Kidney epithelial cell (primary cell): ENCODE data around the gene PCDHB11. TPM values are rescaled to one million over a fixed set of nuclear protein-coding genes. Genes with fewer than 3 reads are reported as not detected.
"Not testable (repeated sequence)": the region's sequence is repeated elsewhere in the genome, so short reads cannot be mapped to it uniquely, and the experiment has no call there.

Experiments
- DNase-seq: peaks from one replicate; pipeline ENCODE4 v3.0.0-alpha.2; 2010; ENCODE audit warnings: low read depth
- H3K27me3 ChIP-seq: 2 replicates; pipeline ENCODE4 v1.6.0; 2011; ENCODE audit warnings: low read length; ENCODE audit not compliant: control insufficient read depth, insufficient read depth
- H3K36me3 ChIP-seq: 2 replicates; pipeline ENCODE4 v1.5.1; 2011; ENCODE audit warnings: low read length; ENCODE audit not compliant: control insufficient read depth, insufficient read depth
- H3K4me3 ChIP-seq: 2 replicates; pipeline ENCODE4 v1.5.1; 2011; ENCODE audit warnings: low read depth, mild to moderate bottlenecking, control low read depth, low read length
- total RNA-seq: library from RNA; depleted of rRNA; stranded (reverse); fragments of >200 nt; gene quantifications from 2 replicates; pipeline ENCODE4 v1.2.3, GENCODE V29; 2015
- TF ChIP-seq, protein P1 (sequence below): IDR thresholded peaks from 2 replicates; pipeline ENCODE4 v1.5.1; 2011; ENCODE audit warnings: mild to moderate bottlenecking, moderate library complexity, low read length, control low read depth, inconsistent platforms; ENCODE audit not compliant: insufficient read depth, poor library complexity, severe bottlenecking

The PCDHB11 gene
- total RNA-seq, 1 donor from 2014 or later, result 3.1 TPM

DNA sequence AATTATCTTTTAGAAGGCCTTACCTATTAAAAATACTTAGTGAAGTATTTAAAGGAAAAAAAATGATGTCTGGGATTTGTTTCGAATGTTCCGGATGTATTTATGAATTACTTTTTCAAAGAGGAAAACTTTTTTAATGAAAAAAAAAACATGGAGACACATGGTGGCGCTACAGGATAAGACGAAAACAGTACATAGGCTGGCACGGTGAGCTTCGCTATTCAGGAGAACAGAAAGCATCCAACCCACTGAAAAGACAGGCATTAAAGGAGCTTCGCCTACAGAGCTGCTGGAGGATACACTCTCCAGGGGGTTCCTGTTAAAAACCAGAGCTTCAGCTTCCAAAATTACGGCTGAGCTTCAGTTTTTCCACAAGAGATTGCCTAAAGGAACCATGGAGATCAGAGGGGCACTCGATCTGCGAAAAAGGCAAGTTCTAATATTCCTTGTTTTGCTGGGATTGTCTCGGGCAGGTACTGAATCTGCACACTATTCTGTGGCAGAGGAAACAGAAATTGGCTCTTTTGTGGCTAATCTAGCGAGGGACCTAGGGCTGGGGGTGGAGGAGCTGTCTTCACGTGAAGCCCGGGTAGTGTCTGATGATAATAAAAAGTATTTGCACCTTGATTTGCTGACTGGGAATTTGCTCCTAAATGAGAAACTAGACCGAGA is 23.8 kb downstream of the PCDHB11 start, which contains the start of gene PCDHB14:
TSS of gene PCDHB14 (plus strand) at position 232 of the 672 bp plus-strand sequence. CDS start at position 395, 163 bp downstream.
- no peak within 1 kb of the TSS for H3K4me3 ChIP-seq

DNA sequence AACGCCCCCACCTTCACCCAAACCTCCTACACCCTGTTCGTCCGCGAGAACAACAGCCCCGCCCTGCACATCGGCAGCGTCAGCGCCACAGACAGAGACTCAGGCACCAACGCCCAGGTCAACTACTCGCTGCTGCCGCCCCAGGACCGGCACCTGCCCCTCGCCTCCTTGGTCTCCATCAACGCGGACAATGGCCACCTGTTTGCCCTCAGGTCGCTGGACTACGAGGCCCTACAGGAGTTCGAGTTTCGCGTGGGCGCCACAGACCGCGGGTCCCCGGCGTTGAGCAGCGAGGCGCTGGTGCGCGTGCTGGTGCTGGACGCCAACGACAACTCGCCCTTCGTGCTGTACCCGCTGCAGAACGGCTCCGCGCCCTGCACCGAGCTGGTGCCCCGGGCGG is 25.4 kb downstream of the PCDHB11 start:
- not testable (repeated sequence) for H3K4me3 ChIP-seq, H3K36me3 ChIP-seq, H3K27me3 ChIP-seq, DNase-seq

More for the DNA sequence above, 23.8 kb downstream of the PCDHB11 start, which contains the start of gene PCDHB14:
- TF ChIP-seq, protein P1, sequence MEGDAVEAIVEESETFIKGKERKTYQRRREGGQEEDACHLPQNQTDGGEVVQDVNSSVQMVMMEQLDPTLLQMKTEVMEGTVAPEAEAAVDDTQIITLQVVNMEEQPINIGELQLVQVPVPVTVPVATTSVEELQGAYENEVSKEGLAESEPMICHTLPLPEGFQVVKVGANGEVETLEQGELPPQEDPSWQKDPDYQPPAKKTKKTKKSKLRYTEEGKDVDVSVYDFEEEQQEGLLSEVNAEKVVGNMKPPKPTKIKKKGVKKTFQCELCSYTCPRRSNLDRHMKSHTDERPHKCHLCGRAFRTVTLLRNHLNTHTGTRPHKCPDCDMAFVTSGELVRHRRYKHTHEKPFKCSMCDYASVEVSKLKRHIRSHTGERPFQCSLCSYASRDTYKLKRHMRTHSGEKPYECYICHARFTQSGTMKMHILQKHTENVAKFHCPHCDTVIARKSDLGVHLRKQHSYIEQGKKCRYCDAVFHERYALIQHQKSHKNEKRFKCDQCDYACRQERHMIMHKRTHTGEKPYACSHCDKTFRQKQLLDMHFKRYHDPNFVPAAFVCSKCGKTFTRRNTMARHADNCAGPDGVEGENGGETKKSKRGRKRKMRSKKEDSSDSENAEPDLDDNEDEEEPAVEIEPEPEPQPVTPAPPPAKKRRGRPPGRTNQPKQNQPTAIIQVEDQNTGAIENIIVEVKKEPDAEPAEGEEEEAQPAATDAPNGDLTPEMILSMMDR, result no peak
- Histone ChIP-seq H3K36me3 (no peaks in the 10 kb centered on the region), H3K27me3 (no peaks in the 10 kb centered on the region)
- no peak for DNase-seq

DNA sequence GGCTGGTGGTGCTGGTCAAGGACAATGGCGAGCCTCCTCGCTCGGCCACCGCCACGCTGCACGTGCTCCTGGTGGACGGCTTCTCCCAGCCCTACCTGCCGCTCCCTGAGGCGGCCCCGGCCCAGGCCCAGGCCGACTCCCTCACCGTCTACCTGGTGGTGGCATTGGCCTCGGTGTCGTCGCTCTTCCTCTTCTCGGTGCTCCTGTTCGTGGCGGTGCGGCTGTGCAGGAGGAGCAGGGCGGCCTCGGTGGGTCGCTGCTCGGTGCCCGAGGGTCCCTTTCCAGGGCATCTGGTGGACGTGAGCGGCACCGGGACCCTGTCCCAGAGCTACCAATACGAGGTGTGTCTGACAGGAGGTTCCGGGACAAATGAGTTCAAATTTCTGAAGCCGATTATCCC is 26.0 kb downstream of the PCDHB11 start:
- H3K4me3 ChIP-seq, H3K36me3 ChIP-seq, DNase-seq, H3K27me3 ChIP-seq: not testable (repeated sequence)

DNA sequence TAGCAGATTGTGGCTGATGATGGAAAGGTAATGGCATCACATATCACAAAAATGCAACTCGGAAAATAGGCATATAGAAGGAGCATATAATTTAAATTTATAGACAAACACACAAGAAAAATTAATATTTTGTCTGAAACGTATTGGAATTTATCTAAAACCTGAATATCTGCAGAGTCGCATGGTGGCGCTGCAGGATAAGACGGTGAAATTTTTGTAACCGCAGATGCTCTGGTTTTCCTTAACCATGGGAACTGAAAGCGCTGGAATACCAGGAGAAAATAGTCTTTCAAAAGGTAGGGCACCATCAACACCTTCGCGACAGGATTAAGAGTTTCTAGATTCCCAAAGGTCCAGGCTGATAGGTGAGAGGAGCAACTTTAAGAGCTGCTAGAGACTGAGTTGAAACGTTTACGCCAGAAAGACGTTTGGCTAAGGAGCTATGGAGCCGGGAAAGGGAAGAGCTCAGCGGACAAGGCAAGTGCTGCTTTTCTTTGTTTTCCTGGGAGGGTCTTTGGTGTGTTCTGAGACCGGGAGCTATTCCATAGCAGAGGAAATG is 34.8 kb downstream of the PCDHB11 start:
- Histone ChIP-seq H3K27me3 (peaks cover 4% of the 10 kb centered on the region), H3K4me3 (no peak overlapping the region), H3K36me3 (no peaks in the 10 kb centered on the region)
- TF ChIP-seq, protein P1, result peak; percentile 10
- no peak for DNase-seq

DNA sequence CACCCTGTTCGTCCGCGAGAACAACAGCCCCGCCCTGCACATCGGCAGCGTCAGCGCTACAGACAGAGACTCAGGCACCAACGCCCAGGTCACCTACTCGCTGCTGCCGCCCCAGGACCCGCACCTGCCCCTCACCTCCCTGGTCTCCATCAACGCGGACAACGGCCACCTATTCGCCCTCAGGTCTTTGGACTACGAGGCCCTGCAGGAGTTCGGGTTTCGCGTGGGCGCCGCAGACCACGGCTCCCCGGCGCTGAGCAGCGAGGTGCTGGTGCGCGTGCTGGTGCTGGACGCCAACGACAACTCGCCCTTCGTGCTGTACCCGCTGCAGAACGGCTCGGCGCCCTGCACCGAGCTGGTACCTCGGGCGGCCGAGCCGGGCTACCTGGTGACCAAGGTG is 36.5 kb downstream of the PCDHB11 start:
- H3K36me3 ChIP-seq, DNase-seq, H3K4me3 ChIP-seq, H3K27me3 ChIP-seq: not testable (repeated sequence)

DNA sequence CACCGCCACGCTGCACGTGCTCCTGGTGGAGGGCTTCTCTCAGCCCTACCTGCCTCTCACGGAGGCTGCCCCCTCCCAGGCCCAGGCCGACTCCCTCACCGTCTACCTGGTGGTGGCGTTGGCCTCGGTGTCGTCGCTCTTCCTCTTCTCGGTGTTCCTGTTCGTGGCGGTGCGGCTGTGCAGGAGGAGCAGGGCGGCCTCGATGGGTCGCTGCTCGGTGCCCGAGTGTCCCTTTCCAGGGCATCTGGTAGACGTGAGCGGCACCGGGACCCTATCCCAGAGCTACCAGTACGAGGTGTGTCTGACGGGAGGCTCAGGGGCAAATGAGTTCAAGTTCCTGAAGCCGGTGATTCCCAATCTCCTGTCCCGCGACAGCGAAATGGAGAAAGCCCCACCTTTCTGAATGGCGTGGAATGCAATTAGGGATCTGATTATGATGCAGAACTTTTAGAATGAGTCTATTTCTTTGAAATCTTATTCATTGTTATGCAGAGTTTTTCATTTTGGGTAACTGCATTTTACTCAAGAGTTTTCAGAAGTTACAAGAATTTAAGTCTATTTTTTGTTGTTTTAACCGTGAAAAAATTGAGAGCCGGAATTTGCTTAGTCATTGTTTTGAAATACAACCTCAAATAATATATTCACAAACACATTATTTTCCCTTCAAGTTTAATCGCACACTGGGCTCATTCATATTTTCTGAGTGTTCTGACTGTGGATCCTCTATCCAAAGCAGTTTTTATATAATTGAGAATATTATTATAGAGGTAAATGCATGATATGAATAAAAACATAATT is 37.3 kb downstream of the PCDHB11 start:
- DNase-seq, result no peak
- H3K36me3 ChIP-seq, result no peaks in the 10 kb centered on the region
- H3K27me3 ChIP-seq, result peaks cover 5% of the 10 kb centered on the region
- H3K4me3 ChIP-seq, result no peak overlapping the region
- TF ChIP-seq, protein P1, result no peak

DNA sequence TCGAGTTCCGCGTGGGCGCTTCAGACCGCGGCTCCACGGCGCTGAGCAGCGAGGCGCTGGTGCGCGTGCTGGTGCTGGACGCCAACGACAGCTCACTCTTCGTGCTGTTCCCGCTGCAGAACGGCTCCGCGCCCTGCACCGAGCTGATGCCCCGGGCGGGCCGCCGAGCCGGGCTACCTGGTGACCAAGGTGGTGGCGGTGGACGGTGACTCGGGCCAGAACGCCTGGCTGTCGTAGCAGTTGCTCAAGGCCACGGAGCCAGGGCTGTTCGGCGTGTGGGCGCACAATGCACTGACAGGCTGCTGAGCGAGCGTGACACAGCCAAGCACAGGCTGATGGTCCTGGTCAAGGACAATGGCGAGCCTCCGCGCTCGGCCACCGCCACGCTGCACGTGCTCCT is 42.1 kb downstream of the PCDHB11 start:
- Histone ChIP-seq H3K4me3 (no peak overlapping the region), H3K27me3 (peaks cover 5% of the 10 kb centered on the region), H3K36me3 (no peaks in the 10 kb centered on the region)
- TF ChIP-seq, protein P1, result no peak
- DNase-seq, result no peak
